ENCODE data around the gene RAB27B.
"Not testable (repeated sequence)": the region's sequence is repeated elsewhere in the genome, so short reads cannot be mapped to it uniquely, and the experiment has no call there.

Gene RAB27B, protein sequence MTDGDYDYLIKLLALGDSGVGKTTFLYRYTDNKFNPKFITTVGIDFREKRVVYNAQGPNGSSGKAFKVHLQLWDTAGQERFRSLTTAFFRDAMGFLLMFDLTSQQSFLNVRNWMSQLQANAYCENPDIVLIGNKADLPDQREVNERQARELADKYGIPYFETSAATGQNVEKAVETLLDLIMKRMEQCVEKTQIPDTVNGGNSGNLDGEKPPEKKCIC

DNA sequence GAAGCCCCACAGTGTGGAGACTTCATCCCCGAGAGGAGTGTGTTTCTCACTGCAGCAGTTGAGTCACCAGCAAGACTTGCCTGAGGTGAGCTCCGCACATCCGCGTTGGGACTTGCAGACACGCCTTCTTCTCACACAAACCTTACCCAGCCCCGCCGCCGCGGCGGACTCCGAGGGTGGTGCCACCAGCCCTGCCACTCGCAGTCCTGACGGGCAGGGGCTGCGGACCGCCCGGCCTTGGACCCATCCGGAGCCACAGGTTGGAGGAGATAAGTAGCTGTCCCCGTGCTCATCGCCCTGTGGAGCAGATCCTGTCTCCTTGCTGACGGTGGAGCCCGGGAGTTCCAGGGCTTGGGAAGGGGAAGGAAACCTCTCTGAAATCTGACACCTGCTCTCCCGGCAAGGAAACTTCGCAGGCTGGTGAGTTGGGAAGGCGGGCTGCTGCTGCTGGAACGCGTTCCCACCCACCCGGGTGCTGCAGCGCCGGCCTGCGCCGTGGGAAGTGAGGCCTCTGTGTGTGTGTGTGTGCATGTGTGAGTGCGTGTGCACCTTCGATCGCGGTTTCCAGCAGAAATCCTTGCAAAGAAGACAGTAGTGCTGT lies at the start of gene RAB27B:
TSS of gene RAB27B (plus strand) at position 197 of the 601 bp plus-strand sequence. CDS start 49,109 bp downstream, outside the sequence.
- peak; percentile 72 for DNase-seq

DNA sequence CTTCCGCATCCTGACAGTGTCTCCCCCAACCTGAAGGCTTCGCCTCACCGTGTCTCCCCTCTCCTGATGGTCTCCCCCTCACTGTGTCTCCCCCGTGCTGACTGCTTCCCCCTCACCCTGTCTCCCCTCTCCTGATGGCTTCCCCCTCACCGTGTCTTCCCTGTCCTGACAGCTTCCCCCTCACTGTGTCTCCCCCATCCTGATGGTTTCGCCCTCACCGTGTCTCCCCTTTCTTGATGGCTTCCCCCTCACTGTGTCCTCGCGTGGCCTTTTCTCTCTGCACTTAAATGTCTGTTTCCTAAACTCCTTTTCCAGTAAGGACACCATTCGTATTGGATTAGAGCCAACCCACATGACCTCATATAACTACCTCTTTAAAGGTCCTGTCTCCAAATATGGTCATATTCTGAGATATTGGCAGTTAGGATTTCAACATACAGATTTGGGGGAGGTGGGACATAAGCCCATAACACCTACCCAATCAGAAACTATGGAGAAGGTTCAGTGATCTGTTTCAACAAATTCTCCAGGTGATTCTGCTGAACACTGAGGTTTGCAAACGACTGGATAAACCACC lies 47.9 kb upstream of the RAB27B start:
- no peak for DNase-seq

DNA sequence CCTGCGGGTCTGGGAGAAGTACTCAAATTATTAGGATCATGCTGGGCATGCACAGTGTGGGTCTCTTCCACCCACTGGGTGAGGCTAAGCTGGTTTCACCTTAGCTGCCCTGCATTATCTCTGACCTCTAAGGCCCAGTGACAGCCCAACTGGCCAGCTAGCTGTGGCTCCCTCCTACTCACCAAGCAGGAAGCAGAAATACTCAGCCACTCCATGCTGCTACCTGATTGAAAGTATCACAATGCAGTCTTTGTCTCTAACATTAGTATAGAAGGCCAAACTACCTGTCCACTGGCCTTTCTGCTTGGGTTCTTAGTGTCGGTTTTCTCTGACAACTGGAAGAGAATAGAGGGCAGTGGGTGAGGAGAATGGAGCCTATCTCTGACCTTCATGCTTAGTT lies 47.3 kb upstream of the RAB27B start:
- no peak for DNase-seq

DNA sequence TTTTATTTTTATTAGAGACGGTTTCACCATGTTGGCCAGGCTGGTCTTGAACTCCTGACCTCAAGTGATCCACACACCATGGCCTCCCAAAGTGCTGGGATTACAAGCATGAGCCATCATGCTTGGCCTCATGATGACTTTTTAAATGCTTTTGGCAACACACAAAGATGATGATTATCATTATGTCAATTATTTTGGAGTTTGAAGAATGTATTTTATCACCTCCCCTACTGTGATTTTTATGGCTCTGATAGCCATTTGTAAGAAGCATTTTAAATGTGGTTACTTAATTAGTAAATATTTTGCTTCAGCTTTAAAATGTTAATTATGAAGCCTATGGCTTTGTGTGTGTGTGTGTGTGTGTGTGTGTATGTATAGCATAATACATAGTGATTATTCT lies 45.1 kb upstream of the RAB27B start:
- DNase-seq, result no peak

DNA sequence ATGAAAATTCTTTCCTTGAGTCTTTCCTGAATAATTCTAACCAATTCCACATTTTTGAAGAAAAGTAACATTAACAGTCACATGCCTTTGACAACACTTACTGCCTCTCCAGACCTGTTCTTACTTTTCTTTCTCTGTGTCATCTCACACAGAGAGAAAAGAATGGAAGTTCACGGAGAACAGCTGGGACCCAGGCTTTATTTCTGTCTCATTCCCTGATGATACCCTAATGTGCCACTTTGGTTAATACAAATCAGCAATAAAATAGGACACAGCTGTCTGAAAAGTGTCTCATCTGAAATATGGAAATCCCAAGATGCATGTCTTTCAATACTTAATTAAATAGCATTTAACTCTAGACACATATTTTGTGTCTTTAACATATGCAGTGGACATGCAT lies 42.1 kb upstream of the RAB27B start:
- no peak for DNase-seq

DNA sequence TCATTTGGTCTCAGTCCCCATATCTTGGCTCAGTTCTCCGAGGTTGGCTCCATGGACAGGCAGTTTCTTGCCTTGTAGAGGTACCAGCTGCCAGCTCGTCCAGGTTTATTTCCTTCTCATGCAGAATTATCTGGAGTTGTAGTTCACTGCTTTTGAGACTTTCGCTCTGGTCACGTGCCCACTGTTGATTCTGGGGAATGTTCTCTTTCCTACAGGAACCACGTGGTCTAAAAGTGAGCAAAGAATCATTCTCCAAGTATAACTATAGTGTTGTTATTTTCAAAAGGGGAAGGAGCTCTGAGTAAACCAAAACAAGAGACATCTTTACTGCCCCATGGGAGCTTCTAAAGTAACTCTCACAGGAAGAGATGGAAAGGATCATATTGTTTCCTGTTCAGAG lies 41.2 kb upstream of the RAB27B start:
- DNase-seq, result no peak

DNA sequence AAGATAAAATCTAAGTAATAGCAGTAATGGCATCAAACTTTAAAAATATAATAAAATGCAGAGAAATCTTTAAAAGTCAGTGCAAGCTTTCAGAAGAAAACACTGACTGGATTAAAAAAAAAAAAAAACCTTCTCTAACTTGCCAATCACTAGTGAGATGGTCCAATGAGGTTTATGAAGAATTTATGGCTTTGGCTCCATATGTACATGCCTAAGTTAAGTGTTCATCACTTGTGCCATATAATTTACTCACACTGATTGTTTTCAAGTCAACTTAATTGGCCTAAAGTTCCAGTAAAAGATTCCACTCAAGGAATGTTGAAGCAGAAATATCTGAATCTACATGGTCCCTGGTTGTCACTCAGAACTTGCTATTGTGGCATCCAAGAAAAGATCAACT lies 40.7 kb upstream of the RAB27B start:
- no peak for DNase-seq

DNA sequence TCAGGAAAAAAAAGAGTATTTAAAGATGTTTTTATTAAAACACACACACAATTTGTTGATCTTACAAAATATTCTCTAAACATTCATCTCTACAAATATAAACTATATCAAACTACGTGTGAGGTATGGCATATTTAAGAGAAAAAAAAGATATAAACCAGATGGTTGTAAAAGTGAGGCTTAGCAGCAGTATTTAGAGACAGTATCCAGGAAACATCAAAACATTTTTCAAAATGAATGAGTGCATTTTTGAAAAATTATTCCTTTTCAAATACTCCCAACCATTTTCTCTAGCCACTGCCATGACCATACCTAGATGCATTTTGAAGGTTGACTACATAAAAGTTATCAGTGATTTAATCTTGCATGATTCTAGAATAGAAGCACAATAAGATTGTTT lies 38.2 kb upstream of the RAB27B start:
- no peak for DNase-seq

DNA sequence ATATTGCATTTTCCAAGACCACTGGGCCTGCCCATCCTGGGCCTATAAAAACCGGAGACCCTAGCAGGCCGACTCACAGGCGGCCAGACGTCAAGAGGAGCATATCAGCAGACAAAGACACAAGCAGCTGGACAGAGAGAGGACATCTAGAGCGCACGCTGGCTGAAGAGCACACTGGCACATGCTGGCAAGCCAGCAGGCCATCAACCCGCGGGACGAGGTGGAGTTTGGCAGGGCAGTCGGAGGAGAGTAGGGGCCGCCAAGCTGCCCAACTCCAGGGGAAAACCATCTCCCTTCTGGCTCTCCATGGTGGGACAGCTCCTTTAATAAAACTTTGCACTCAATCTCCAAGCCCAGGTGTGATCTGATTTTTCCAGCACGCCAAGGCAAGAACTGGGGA lies 36.6 kb upstream of the RAB27B start:
- DNase-seq, result no peak

DNA sequence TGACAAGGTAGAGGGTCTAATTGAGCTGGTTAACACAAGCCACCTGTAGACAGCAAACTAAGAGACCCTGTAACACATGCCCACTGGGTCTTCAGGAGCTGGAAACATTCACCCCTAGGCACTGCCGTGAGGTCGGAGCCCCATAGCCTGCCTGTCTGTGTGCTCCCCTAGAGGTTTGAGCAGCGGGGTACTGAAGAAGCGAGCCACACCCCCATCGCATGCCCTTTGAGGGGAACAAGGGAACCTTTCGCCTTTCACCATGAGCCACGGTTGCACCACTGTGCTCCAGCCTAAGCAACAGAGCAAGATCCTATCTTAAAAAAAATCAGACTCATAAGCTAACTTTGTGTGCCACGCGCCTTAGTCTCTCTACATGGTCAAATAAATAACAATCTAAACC lies 36.2 kb upstream of the RAB27B start:
- DNase-seq, result no peak

DNA sequence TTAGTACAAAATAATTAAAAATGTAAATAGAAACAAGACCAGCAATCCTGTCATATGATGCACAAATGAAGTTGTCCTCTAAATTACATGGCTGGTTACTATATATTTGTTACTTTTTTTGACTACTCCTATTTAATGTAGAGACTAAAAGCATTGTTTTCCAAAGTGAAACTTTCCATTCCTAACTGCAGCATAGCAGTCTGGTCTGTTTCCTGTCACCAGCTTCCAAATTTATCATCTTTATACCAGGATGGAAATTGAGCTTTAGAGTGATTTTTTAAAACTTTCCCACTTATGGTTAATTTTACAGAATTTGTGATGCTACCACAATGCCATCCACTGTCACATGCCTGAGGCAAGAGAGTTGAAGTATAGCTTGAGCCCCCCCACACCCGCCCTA lies 33.5 kb upstream of the RAB27B start:
- DNase-seq, result no peak

DNA sequence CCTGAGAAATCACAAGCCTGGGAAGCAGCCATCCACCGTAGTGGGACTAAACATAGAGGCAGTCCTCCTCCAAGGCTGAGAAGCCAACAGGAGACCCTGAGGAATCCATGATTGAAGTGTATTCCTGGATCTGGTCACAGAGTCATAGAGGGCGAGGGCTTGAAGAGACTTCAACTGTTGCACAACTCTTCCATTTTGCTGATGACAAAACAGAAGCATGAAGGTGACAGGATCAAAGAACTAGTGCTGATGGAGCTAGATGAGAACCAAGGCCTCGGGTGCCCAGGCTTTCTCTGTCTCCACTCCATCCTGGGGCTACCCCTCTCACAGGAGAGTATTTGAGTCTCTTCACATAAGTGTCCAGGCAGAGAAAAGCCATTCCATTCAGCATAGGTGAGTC lies 30.1 kb upstream of the RAB27B start:
- no peak for DNase-seq

DNA sequence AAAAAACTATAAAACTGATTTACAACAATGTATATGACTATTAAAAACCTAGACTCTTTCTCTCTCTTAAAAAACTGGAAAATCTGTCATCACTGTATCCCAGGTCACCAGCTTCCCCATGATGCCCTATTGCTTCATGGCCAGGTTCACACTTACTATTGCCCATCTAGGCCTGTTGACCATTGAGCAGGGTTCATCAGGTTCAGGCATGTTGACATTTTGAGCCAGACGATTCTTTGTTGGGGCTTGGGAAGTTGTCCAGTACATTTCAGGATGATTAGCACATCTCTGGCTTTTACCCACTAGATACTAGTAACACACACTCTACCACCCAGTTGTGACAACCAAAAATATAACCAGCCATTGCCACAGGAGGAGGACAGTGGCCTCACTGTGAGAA lies 26.9 kb upstream of the RAB27B start:
- no peak for DNase-seq

DNA sequence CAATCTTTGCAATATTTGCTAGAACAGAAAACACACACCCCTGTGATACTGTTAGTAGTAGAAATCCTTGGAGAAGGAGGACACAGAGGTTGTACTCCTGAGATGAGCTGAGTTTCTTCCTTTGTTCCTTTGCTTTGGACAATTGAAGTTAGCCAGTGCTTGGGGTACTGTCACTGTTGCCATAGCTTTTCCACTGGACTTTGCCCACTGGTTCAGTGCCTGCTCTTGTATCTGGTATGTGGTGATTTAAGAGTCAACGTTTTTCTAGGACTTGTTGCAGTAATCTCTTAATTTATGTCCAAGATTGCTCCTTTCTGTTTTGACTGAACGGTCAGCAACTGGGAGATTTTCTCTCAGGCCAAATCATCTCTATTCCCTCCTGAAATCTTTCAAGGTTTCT lies 26.1 kb upstream of the RAB27B start:
- DNase-seq, result no peak

DNA sequence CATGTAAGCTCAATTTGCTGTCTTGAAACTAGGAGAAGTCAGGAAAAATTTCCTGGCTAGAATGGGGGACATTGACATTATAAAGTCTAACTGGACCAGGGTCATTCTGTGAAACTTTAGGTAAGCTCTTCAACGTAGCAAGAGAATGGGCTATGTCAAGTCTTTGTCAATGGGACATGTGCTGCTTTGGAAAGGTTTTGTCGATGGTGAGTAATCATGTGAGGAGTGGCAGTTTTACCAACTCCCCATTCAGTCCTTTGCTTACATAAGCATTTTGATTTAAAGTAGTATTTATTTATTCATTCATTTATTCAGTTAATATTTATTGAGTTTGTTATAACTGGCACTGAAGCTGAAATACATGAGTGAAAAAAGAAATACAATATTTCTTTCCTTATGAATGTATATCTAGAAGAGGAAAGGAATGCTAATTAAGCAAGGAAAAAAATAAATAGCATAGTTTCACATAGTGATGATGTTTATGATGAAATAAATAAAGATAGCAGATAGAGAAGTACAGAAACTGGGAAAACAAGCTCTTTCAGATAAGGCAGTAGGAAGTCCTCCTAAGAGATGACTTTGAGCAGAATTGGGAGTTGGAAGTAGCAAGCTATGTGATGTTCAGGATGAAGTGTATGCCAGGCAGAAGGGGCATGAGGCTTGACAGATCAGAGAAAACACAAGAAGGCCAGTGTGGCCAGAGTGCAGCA lies 25.4 kb upstream of the RAB27B start:
- DNase-seq, result no peak

DNA sequence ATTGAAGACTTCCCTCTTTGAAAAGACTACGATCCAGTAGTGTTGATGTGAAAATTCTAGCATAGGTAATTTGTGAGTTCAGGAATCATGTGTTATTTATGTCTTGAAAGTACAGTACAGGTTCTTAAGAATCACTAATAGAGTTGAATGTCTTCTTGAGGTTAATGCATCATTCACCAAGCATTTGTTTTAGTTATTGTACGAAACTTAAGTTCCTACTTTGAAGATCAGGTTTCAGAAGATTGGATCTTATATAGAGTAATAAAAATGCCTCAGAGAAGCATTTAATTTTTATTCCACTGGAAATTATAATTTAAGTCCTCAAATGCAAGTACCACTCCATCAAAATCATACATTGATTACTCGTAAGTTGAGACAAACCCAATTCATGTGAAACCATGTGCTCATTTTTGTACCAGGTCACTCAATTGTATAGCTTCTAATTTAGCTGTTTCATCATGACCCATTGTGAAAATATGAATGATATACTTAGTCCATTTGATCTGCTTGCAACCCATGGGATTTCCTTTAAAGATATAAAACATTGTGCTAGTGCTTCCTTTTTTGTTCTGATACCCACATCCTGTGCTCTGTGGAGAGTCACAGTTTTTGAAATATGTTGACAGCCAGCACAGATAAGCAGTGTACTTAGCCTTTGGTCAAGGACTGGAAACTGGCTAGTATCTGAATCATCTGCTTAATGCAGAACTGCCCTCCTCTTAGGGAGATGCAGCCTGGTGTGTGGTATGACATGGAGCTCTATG lies 22.5 kb upstream of the RAB27B start:
- DNase-seq, result no peak

DNA sequence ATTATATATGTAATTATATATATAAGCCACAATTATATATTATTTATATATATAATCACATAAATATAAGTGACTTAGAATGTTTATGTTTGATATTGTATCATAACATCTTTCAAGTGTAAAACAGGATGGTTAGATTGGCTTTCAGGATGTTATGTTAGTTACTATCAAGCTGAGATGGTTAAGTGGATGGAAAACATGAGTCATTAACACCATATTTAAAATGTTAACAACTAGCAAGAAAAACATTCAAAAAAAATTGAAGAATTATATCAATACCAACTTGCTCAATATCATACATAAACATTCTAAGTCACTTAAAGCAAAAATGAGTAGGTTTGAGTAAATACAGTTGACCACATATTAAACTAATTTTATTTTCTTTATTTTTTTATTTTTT lies 21.8 kb upstream of the RAB27B start:
- no peak for DNase-seq

DNA sequence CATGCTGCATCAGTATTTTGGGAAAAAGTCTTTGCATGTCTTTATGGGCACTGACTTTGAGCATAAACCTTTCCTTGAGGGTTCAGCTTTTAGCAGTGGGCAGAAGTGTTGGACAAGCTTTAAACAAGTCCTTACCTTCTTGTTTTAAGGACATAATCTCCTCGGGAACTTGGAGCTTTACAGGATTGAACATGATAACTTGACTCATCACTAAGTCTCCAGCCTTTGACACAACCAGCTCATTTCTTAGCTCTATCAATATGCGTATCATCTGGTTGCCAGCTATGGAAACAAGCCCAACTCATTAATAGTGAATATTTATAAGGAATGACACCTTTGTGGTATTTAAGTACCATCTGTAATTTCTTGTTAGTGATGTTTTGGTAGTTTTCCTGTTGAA lies 21.0 kb upstream of the RAB27B start:
- DNase-seq, result no peak

DNA sequence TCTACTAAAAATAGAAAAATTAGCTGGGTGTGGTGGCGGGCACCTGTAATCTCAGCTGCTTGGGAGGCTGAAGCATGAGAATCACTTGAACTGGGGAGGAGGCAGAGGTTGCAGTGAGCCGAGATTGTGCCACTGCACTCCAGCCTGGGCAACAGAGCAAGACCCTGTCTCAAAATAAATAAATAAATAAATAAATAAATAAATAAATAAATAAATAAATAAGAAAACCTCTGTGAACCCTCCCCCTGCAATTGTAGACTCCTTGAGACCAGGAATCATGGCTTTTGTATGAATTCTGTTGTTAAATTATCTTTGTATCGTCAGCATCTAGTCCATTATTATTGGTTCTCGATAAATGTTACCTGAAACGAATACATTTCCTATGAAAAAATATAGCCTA lies 17.6 kb upstream of the RAB27B start:
- DNase-seq, result not testable (repeated sequence)

DNA sequence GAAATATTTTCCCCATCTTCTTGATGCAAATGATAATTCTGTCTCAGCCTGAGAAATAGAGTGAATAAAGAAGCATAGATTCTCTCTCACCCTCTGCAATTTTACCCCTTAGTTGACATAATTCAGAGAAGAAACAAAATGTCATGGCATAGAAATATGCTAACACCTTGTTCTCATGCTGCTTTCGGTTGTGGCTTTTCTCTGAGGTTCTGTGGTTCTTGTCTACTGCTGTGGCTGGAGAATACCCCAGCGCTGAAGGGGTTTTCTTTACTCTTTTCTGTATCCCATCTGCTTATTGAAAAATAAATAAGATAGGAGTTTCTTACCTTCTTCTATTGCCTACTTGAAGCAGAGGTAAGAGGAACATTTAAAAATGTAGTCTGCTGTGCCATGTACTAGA lies 15.4 kb upstream of the RAB27B start:
- no peak for DNase-seq

DNA sequence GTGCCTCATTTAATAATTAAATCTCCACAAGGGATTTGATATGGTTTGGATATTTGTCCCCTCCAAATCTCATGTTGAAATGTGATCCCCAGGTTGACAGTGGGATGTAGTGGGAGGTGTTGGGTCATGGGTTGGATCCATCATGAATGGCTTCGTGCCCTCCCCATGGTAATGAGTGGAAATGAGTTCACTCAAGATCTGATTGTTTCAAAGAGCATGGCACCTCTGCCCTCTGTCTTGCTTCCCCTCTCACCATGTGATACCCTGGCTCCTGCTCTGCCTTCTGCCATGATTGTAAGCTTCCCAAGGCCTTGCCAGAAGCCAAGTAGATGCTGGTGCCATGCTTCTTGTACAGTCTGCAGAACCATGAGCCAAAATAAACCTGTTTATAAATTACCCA lies 15.0 kb upstream of the RAB27B start:
- DNase-seq, result no peak

DNA sequence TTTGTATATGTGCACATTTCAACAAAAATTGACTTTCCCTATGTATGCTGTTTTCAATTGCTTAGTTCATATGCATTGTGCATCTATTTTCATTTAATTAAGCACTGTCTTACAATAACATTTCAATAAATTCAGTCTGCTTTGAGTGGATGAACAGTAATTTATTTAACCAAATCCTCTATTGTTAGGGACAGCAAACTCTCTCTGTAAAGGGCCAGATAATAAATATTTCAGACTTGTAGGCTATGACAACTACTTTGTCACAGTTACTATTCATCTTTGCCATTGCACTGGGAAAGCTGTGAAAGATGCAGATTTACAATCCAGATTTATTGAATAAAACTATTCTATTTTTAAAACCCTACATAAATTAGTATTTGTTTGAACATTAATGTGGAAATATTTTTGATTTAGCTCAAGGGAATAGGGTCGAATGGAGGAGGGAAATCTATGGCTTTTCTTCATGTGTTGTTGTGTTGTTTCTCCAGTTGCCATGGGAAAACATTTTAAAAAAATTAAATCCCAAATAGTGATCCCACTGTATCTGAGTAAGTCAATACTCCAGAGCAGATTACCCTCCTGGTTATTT lies 14.2 kb upstream of the RAB27B start:
- no peak for DNase-seq

DNA sequence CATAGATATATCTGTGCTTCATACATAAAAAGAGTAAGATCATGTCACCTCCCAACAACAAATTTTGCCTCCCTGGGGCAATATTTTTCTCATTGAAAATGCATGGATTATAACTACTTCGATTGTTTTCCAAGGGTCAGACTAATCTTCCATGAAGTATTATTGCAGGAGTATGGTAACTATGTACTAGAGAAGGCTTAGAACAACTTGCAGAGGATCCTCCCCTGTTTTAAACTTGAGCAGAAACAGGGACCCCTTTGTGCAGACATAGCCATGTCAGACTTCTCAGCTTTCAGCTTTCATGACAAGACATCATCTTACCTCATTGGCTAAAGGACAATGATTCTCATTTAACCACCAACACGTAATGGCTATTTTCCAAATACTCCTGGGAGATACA lies 13.2 kb upstream of the RAB27B start:
- no peak for DNase-seq

Measured in stimulated activated CD4-positive, alpha-beta T cell treated with anti-CD3 and anti-CD28 coated beads, Interleukin-4, amount 100 ng/mL, for 1 hour (primary cell).